Cardiac septum (tissue), 1 donor: ENCODE measurements around the gene SGTB. TPM values are rescaled to one million over a fixed set of nuclear protein-coding genes. Genes with fewer than 3 reads are reported as not detected.

Experiments used
- DNase-seq: peaks from one replicate; pipeline ENCODE4 v3.0.0-alpha.2; 2020; ENCODE audit warnings: low spot score
- intact Hi-C: fragments of 100-400 bp; cut with DNase I; formaldehyde crosslinking; loops from one replicate; pipeline ENCODE4 v1.14.0; 2022
- long read RNA-seq: library from polyadenylated mRNA; unstranded; transcript quantifications from one replicate; pipeline ENCODE4 v2.0.0, GENCODE V29; 2021
- total RNA-seq: library from RNA; stranded (reverse); fragmentation: NEBNext Ultra II Directional; extraction: Animal tissue kit (Norgen Biotek cat#: 25700); gene quantifications from one replicate; pipeline ENCODE4 v1.2.1, GENCODE V29; 2021
- donor health status: DM: no; HTN: no; CAD: no.

SGTB gene
- total RNA-seq = 9.5 TPM
- long read RNA-seq, partial matches to known transcripts = 0 of 1 reads
- long read RNA-seq, other reads (novel, unspliced or antisense) = 1 of 1 reads

- intact Hi-C loops = loop anchor here (2.0 to 10.0 kb wide), 2 partner anchors 205 to 423 kb away; partner anchors contain the start of genes ERBIN and SREK1
- peak; percentile 96 for DNase-seq
Measured at GRCh38 chr5:65721720-65722574, at the start of gene SGTB, which contains the start of gene NLN. TSS of gene SGTB (minus strand) at chr5:65722109. CDS start at chr5:65720807, 1,302 bp downstream. TSS of gene NLN (plus strand) at chr5:65722205. CDS start at chr5:65722374, 169 bp downstream.

- intact Hi-C loops = no loop called here
- no peak for DNase-seq
Measured at GRCh38 chr5:65771266-65771665, 49.4 kb upstream of the SGTB start.

GRCh38 chr5:65769539-65769938 lies 47.6 kb upstream of the SGTB start:
- intact Hi-C loops = loop anchor here (10.0 kb wide), 1 partner anchor 395 kb away; no protein-coding TSS in a partner anchor
- DNase-seq = no peak

DNA sequence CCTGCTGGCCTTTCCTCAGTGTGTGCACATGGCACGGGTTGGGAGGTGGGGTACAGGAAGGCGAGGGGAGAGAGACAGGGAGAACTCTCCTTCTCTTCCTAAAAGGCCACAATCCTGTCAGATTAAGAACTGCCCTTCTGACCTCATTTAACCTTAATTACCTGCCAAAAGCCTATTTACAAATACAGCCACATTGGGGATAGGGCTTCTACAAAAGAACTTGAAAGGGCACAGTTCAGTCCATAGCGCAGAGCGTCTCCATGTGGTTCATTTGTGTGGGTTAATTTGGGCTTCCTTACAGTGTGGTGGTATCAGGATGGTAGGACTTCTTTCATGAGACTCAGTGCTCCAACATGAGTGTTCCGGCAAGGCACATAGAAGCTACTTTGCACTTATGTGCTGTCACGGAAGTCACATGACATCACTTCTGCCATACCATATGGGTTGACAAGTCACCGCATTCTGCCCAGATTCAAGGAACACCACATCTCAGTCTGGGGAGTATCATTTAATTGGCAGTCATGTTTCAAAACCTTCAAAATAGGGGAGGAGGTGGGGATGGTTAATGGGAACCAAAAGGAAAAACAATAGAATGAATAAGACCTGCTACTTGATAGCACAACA lies 46.9 kb upstream of the SGTB start:
- DNase-seq = no peak
- intact Hi-C loops = loop anchor here (10.0 kb wide), 1 partner anchor 396 kb away; no protein-coding TSS in a partner anchor

GRCh38 chr5:65767565-65767964 lies 45.7 kb upstream of the SGTB start:
- no peak for DNase-seq
- intact Hi-C loops = loop anchor here (10.0 kb wide), 1 partner anchor 397 kb away; no protein-coding TSS in a partner anchor

DNA sequence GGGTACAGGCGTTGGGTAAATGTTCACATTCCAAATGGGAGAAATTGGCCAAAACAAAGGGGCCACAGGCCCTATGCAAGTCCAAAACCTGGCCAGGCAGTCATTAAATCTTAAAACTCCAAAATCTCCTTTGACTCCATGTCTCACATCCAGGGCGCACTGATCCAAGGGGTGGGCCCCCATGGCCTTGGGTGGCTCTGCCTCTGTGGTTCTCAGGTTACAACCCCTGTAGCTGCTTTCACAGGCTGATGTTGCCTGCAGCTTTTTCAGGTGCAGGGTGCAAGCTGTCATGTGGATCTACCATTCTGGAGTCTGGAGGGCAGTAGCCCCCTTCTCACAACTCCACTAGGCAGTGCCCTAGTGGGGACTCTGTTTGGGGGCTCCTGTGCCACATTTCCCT lies 44.9 kb upstream of the SGTB start:
- no peak for DNase-seq
- intact Hi-C loops = loop anchor here (10.0 kb wide), 1 partner anchor 398 kb away; no protein-coding TSS in a partner anchor

DNA sequence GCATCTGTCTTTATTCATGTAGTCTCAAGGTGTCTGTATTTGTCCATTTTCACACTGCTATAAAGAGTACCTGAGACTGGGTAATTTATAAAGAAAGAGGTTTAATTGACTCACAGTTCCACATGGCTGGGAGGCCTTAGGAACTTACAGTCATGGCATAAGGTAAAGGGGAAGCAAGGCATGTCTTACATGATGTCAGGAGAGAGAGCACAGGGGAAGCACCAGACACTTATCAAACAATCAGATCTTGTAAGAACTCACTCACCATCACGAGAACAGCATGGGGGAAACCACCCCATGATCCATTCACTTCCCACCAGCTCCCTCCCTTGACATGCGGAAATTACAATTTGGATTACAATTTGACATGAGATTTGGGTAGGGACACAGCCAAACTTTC lies 44.3 kb upstream of the SGTB start:
- intact Hi-C loops = loop anchor here (10.0 kb wide), 1 partner anchor 399 kb away; no protein-coding TSS in a partner anchor
- no peak for DNase-seq

DNA sequence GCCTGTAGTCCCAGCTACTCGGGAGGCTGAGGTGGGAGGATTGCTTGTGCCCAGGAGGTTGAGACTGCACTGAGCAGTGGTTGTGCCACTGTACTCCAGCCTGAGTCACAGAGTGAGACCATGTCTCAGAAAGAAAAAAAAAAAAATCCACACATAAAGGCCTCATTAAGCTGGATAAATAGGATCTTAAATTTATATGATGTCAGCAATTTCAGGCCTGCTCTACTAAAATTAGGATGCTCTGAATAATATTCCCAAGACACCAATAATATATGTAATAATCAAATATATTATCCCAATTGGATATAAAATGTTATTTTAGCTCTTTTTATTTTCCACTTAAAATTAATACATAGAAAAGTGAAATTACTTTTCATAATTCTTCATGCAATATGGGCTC lies 43.7 kb upstream of the SGTB start:
- DNase-seq = no peak
- intact Hi-C loops = loop anchor here (10.0 kb wide), 1 partner anchor 399 kb away; no protein-coding TSS in a partner anchor

- DNase-seq = no peak
- intact Hi-C loops = loop anchor here (10.0 kb wide), 1 partner anchor 403 kb away; no protein-coding TSS in a partner anchor
Measured at GRCh38 chr5:65762234-65762633, 40.3 kb upstream of the SGTB start.

GRCh38 chr5:65760504-65761275 lies 38.8 kb upstream of the SGTB start:
- DNase-seq = no peak
- intact Hi-C loops = loop anchor here (10.0 kb wide), 1 partner anchor 404 kb away; no protein-coding TSS in a partner anchor

DNA sequence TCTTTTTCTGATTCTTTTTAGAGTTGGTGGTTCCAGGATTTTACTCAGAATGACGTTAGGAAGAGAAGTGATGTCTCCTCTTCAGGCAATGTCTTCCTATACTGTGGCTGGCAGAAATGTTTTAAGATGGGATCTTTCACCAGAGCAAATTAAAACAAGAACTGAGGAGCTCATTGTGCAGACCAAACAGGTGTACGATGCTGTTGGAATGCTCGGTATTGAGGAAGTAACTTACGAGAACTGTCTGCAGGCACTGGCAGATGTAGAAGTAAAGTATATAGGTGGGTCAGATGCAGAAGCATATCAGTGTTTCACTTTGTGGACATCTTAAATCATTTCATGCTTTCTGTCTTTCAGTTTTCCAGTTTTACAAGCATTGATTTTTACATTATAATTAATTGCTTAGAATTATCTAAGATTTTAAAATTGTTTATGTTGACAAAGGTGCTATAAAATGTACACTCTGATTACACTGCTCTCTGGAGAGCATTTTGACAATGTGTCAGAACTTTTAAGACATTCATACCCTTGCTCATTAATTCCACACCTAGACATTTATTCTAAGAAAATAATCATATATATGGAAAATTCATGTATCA lies 36.7 kb upstream of the SGTB start:
- no peak for DNase-seq
- intact Hi-C loops = no loop called here

GRCh38 chr5:65753189-65753588 lies 31.3 kb upstream of the SGTB start:
- DNase-seq = no peak
- intact Hi-C loops = no loop called here

DNA sequence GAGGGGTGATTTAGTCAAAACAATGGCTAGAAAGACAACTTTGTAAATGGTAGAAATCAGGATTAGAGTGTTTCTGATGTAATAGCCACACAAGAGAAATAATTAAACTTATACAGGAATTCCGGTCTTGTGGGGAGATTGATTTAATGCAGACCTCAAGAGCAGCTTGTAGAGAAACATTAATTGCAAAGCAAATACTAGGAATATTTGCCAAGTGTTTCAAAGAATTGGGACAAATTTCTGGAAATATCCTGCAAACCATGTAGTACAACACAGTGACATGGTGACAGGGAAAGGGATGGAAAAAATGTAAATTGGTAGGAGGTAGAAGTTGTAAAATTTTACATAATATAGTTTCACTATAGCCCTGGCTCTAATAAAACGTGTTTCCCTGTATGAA lies 29.0 kb upstream of the SGTB start:
- intact Hi-C loops = no loop called here
- DNase-seq = no peak

- intact Hi-C loops = no loop called here
- DNase-seq = no peak
Measured at GRCh38 chr5:65749956-65750355, 28.0 kb upstream of the SGTB start.

DNA sequence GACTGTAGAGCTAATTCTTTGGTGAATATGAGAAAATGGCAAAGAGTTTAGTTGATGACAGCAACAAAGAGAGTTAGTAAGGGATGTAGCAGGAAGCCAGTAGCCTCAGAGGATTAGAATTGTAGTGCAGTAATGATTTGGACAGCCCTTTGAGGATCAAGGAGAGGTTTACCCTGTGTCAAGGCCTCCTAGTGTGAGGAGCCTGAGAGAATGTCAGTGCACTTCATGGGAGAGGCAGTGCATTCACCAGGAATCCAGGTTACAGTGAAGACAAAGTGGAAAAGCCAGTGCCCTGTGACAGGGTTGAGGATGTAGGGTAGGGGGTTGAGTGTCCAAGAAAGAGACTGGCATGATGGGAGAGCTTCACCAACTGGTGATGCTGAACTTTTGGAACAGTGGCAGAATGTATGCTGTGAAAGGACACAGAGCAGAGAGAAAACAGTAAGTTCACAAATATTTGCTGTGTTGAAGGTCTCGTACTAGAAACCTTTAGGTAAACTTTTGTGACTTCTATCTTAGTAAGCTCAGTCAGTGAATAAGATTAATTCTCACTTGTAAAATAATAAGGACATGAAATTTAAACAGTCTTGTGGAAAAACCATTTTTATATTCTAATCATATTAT lies 27.4 kb upstream of the SGTB start:
- intact Hi-C loops = no loop called here

GRCh38 chr5:65742565-65743231 lies 20.8 kb upstream of the SGTB start:
- no peak for DNase-seq
- intact Hi-C loops = no loop called here

More for the DNA sequence above, 27.4 kb upstream of the SGTB start:
- DNase-seq = no peak

DNA sequence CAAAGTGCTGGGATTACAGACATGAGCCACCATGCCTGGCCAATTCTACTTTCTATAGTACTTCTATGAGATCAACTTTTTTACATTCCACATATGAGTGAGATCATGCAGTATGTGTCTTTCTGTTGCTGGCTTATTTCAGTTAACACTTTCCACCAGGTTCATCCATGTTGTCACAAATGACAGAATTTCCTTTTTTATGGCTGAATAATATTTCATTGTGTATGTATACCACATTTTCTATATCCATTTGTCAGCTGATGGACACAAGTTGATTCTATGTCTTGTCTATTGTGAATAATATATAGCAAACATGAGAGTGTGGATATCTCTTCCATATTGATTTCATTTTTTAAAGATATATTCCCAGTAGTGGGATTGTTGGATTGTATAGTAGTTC lies 17.3 kb upstream of the SGTB start:
- DNase-seq = no peak
- intact Hi-C loops = no loop called here

DNA sequence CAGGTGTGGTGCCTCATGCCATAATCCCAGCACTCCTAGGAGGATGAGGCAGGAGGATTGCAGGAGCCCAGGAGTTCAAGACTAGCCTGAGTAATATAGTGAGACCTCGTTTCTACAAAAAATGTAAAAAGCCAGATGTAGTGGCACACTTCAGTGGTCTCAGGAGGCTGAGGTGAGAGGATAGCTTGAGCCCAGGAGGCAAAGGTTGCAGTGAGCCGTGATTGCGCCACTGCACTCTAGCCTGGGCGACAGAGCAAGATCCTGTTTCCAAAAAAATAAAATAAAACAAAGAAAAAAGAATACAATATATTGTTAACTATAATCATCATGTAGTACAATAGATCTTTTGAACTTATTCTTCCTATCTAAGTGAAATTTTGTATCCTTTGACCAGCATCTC lies 16.4 kb upstream of the SGTB start:
- intact Hi-C loops = no loop called here
- DNase-seq = no peak
